Fibroblast of villous mesenchyme (primary cell): Measurements from ENCODE around the gene STK10. TPM values are rescaled to one million over a fixed set of nuclear protein-coding genes. Genes with fewer than 3 reads are reported as not detected.
A peak's percentile ranks its signal among the peaks of the same experiment; 100 is the strongest.
"Not testable (repeated sequence)": the region's sequence is repeated elsewhere in the genome, so short reads cannot be mapped to it uniquely, and the experiment has no call there.

ENCODE experiments used
- DNase-seq: peaks from one replicate; pipeline ENCODE4 v3.0.0-alpha.2; 2010; ENCODE audit warnings: low read depth
- H3K4me3 ChIP-seq: 2 replicates; pipeline ENCODE4 v1.5.1; 2011; ENCODE audit warnings: low read depth, mild to moderate bottlenecking, low read length
- total RNA-seq: library from RNA; depleted of rRNA; stranded (reverse); fragments of >200 nt; gene quantifications from 2 replicates; pipeline ENCODE4 v1.2.3, GENCODE V29; 2012
- TF ChIP-seq, protein P1 (sequence below): IDR thresholded peaks from 2 replicates; pipeline ENCODE4 v1.5.1; 2012; ENCODE audit warnings: low read depth, mild to moderate bottlenecking, low read length; ENCODE audit not compliant: insufficient read depth

The STK10 gene
- total RNA-seq, 1 donor, result 32.4 TPM

DNA sequence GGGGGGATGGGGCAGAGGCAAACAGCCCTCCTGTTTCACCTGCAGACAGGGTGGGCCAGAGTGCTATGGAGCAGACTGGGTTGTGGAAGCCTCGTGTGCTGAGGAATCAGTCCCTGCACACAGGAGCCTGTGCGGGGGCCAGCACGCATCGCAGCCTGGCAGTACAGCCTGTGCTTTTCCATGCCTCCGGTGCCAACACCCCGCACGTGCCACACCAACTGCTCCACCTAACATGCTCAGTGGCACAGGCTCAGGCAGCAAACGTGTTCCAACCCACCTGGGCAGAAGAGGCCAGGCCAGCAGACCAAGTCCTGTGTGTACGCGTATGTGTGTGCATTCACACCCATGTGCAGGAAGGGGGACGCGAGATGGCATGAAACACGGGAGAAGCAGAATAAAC, 144.2 kb downstream of the STK10 start:
- TF ChIP-seq, protein P1, sequence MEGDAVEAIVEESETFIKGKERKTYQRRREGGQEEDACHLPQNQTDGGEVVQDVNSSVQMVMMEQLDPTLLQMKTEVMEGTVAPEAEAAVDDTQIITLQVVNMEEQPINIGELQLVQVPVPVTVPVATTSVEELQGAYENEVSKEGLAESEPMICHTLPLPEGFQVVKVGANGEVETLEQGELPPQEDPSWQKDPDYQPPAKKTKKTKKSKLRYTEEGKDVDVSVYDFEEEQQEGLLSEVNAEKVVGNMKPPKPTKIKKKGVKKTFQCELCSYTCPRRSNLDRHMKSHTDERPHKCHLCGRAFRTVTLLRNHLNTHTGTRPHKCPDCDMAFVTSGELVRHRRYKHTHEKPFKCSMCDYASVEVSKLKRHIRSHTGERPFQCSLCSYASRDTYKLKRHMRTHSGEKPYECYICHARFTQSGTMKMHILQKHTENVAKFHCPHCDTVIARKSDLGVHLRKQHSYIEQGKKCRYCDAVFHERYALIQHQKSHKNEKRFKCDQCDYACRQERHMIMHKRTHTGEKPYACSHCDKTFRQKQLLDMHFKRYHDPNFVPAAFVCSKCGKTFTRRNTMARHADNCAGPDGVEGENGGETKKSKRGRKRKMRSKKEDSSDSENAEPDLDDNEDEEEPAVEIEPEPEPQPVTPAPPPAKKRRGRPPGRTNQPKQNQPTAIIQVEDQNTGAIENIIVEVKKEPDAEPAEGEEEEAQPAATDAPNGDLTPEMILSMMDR, result no peak
- no peak overlapping the region for H3K4me3 ChIP-seq
- DNase-seq, result no peak

DNA sequence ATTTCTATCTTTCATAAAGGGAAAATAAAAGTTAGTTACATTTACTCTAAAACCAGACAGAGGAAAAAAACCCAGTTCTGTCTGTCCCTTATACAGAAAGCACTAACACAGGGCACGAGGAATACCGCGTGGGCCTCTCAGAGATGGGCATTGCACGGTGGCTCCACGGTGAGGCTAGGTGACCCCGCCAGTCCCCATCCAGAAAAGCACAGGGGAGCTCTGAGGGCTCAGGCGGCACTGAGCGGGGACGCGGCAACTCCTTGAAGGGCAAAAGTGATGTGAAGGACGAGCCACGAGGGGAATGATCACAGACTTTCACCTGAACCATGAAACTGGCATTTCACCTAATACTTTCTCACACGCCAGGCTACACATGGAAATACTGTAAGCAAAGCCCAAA, 145.8 kb downstream of the STK10 start:
- DNase-seq, result no peak
- H3K4me3 ChIP-seq, result no peak overlapping the region
- TF ChIP-seq, protein P1, result no peak

DNA sequence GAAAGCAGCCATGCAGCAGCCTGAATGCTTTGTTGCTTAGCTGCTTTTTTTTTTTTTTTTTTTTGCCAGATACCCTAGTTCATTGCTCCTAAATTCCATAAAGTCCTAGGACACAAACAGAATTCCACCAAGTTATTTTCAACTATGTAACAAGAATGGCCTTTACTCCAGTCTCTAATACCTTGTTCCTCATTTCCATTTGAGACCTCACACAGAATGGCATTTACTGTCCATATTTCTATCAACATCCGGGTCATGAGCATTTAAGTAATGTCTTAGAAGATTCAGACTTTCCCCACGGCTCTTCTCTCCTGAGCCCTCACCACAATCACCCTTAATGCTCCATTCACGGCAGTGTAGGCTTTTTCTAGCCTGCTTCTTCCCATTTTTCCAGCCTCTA, 149.9 kb downstream of the STK10 start:
- no peak overlapping the region for H3K4me3 ChIP-seq
- DNase-seq, result no peak
- TF ChIP-seq, protein P1, result no peak

DNA sequence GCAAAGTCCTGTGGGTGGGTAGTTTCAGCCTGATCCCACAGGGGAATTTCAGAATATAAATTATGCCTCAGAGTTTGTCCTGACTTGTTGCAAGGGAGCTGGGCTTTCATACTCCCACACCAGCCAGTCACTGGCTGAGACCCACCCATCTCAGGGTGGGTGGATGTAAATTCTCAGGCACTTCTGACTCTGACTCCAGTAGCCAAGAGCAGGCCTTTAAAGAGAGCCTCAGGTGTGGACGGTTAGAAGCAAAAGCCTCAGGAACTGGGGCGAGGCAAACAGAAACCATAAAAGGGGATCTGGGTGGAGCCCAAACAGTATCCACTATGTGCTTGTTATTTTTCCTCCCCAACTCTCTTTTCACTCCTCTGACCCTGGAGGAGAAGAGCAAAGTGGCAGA, 153.0 kb downstream of the STK10 start:
- TF ChIP-seq, protein P1, result no peak
- no peak for DNase-seq
- H3K4me3 ChIP-seq, result no peak overlapping the region

DNA sequence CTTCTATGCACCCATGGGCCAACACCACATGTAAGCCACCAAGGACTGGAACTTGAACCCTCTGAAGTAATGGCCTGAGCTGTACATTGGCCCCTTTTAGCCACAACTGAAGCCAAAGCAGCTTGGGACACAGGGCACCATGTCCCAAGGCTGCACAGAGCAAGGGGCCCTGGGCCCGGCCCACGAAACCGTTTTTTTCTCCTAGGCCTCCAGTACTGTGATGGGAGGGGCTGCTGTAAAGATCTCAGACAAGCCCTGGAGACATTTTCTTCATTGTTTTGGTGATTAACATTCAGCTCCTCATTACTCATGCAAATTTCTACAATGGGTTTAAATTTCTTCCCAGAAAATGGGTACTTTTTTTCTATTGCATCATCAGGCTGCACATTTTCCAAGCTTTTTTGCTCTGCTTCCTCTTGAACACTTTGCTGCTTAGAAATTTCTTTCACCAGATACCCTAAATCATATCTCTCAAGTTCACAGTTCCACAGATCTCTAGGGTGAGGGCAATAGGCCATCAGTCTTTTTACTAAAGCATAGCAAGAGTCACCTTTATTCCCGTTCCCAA, 156.0 kb downstream of the STK10 start:
- TF ChIP-seq, protein P1, result no peak
- no peak overlapping the region for H3K4me3 ChIP-seq
- no peak for DNase-seq

DNA sequence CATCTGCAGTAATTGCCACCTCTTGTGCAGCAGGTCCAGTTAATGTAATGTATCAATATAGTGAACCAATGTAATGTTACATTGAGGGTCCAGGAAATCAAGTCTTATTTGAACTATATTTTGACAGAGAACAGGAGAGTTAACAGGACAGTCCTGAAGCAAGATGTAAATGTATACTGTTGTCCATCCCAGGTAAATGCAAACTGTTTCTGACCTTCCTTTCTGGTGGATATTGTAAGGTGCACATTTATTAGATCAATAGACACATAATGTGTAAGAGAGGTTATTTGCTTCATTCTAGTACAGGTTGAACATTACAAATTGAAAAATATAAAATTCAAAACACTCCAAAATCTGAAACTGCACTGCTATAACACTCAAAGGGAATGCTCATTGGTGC, 158.1 kb downstream of the STK10 start:
- TF ChIP-seq, protein P1, result no peak
- no peak for DNase-seq
- H3K4me3 ChIP-seq, result no peak overlapping the region

DNA sequence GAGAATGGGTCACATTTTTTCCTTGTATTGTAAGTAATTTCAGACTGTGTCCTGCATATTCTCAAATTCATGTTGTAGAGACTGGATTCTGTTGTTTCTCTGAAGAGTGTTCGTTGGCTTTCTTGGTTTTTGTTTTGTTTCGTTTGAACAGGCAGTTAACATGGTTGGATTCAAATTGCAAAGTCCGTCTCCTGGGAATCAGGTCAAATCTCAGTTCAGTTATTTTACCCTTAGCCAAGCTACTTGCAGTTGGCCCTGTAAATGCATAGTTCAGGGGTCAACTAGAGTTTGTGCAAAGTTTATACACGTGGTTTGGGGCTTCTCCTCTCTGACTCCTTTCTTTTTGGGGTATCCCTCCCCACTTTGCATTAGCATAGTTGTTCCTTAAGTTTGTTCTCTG, 159.9 kb downstream of the STK10 start:
- no peak overlapping the region for H3K4me3 ChIP-seq
- peak; percentile 34 for DNase-seq
- TF ChIP-seq, protein P1, result no peak

DNA sequence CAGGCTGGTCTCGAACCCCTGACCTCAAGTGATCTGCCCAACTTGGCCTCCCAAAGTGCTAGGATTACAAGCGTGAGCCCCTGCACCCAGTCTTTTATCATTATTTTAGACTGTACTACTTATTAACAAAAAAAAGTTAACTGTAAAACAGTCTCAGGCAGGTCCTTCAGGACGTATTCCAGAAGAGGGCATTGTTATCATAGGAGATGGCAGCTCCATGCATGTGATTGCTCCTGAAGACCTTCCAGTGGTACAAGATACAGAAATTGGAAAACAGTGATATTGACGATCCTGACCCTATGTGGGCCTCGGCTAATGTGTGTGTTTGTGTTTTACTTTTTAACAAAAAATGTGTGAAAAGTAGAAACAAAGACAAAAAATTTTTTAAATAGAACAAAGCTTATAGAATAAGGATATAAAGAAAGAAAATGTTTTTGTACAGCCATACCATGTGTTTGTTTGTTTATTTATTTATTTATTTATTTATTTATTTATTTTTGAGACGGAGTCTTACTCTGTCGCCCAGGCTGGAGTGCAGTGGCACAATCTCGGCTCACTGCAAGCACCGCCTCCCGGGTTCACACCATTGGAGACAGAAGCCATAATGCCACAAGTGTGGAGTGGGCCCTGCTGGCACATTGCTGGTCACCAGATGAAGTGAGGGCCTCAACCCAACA, 167.8 kb downstream of the STK10 start:
- H3K4me3 ChIP-seq, DNase-seq: not testable (repeated sequence)
